HEK293 (cell line): ENCODE measurements around the gene UQCRQ.

Source experiments
- GLIS2 ChIP-seq: fragments of 450-650 bp; formaldehyde crosslinking; IDR thresholded peaks from 2 replicates; pipeline ENCODE4 v1.5.1; 2016; ENCODE audit warnings: missing biosample characterization, missing genetic modification characterization
- SP7 ChIP-seq: fragments of 450-650 bp; formaldehyde crosslinking; IDR thresholded peaks from 2 replicates; pipeline ENCODE4 v1.5.1; 2016; ENCODE audit warnings: missing biosample characterization, missing genetic modification characterization
- ZBTB17 ChIP-seq: fragments of 450-650 bp; formaldehyde crosslinking; IDR thresholded peaks from 2 replicates; pipeline ENCODE4 v1.5.1; 2016; ENCODE audit warnings: missing biosample characterization, missing genetic modification characterization
- ZFHX2 ChIP-seq: fragments of 450-650 bp; formaldehyde crosslinking; conservative IDR thresholded peaks from 2 replicates; pipeline ENCODE4 v1.5.1; 2016; ENCODE audit warnings: missing biosample characterization, missing genetic modification characterization
- ZFP69B ChIP-seq: fragments of 450-650 bp; formaldehyde crosslinking; IDR thresholded peaks from 2 replicates; pipeline ENCODE4 v1.5.1; 2016; ENCODE audit warnings: missing biosample characterization, missing genetic modification characterization
- ZIC2 ChIP-seq: fragments of 450-650 bp; formaldehyde crosslinking; IDR thresholded peaks from 2 replicates; pipeline ENCODE4 v1.5.1; 2016; ENCODE audit warnings: missing biosample characterization, missing genetic modification characterization
- ZNF132 ChIP-seq: fragments of 450-650 bp; formaldehyde crosslinking; IDR thresholded peaks from 2 replicates; pipeline ENCODE4 v1.5.1; 2017; ENCODE audit warnings: missing biosample characterization, missing genetic modification characterization, borderline replicate concordance
- ZNF174 ChIP-seq: fragments of 450-650 bp; formaldehyde crosslinking; IDR thresholded peaks from 2 replicates; pipeline ENCODE4 v1.5.0; 2017; ENCODE audit warnings: missing biosample characterization, mild to moderate bottlenecking, missing genetic modification characterization
- ZNF221 ChIP-seq: fragments of 450-650 bp; formaldehyde crosslinking; IDR thresholded peaks from 2 replicates; pipeline ENCODE4 v1.5.1; 2017; ENCODE audit warnings: missing biosample characterization, missing genetic modification characterization, borderline replicate concordance
- ZNF311 ChIP-seq: fragments of 450-650 bp; formaldehyde crosslinking; IDR thresholded peaks from 2 replicates; pipeline ENCODE4 v1.5.1; 2017; ENCODE audit warnings: missing biosample characterization, missing genetic modification characterization, borderline replicate concordance
- ZNF404 ChIP-seq: fragments of 450-650 bp; formaldehyde crosslinking; IDR thresholded peaks from 2 replicates; pipeline ENCODE4 v1.5.1; 2017; ENCODE audit warnings: missing biosample characterization, missing genetic modification characterization
- ZNF423 ChIP-seq: fragments of 450-650 bp; formaldehyde crosslinking; IDR thresholded peaks from 2 replicates; pipeline ENCODE4 v1.5.1; 2016; ENCODE audit warnings: missing biosample characterization, missing genetic modification characterization
- ZNF48 ChIP-seq: fragments of 450-650 bp; formaldehyde crosslinking; IDR thresholded peaks from 2 replicates; pipeline ENCODE4 v1.5.1; 2016; ENCODE audit warnings: missing biosample characterization, missing genetic modification characterization
- ZNF529 ChIP-seq: fragments of 450-650 bp; formaldehyde crosslinking; IDR thresholded peaks from 2 replicates; pipeline ENCODE4 v1.5.1; 2017; ENCODE audit warnings: missing genetic modification characterization, missing biosample characterization; ENCODE audit not compliant: insufficient replicate concordance
- ZNF555 ChIP-seq: fragments of 450-650 bp; formaldehyde crosslinking; conservative IDR thresholded peaks from 2 replicates; pipeline ENCODE4 v1.5.1; 2017; ENCODE audit warnings: missing biosample characterization, mild to moderate bottlenecking, missing genetic modification characterization, inconsistent platforms
- ZNF561 ChIP-seq: fragments of 450-650 bp; IDR thresholded peaks from 2 replicates; pipeline ENCODE4 v1.5.1; 2018; ENCODE audit warnings: missing biosample characterization, missing genetic modification characterization, borderline replicate concordance
- ZNF585B ChIP-seq: fragments of 450-650 bp; formaldehyde crosslinking; IDR thresholded peaks from 2 replicates; pipeline ENCODE4 v1.5.1; 2016; ENCODE audit warnings: missing biosample characterization, missing genetic modification characterization
- ZNF623 ChIP-seq: fragments of 450-650 bp; formaldehyde crosslinking; IDR thresholded peaks from 2 replicates; pipeline ENCODE4 v1.5.1; 2016; ENCODE audit warnings: missing biosample characterization, missing genetic modification characterization
- ZNF629 ChIP-seq: fragments of 450-650 bp; formaldehyde crosslinking; IDR thresholded peaks from 2 replicates; pipeline ENCODE4 v1.5.1; 2017; ENCODE audit warnings: missing biosample characterization, missing genetic modification characterization
- ZSCAN30 ChIP-seq: fragments of 450-650 bp; IDR thresholded peaks from 2 replicates; pipeline ENCODE4 v1.5.1; 2018; ENCODE audit warnings: missing biosample characterization, mild to moderate bottlenecking, missing genetic modification characterization, moderate library complexity
- TF ChIP-seq, protein P1 (sequence below): fragments of 450-650 bp; formaldehyde crosslinking; IDR thresholded peaks from 2 replicates; pipeline ENCODE4 v1.5.1; 2016; ENCODE audit warnings: missing biosample characterization, missing genetic modification characterization
- TF ChIP-seq, protein P2 (sequence below): fragments of 450-650 bp; formaldehyde crosslinking; IDR thresholded peaks from 2 replicates; pipeline ENCODE4 v1.5.1; 2016; ENCODE audit warnings: missing biosample characterization, missing genetic modification characterization
- TF ChIP-seq, protein P3 (sequence below): fragments of 450-650 bp; formaldehyde crosslinking; IDR thresholded peaks from 2 replicates; pipeline ENCODE4 v1.5.1; 2017; ENCODE audit warnings: missing biosample characterization, missing genetic modification characterization
- TF ChIP-seq, protein P4 (sequence below): fragments of 450-650 bp; formaldehyde crosslinking; IDR thresholded peaks from 2 replicates; pipeline ENCODE4 v1.5.1; 2016; ENCODE audit warnings: missing biosample characterization, missing genetic modification characterization
- TF ChIP-seq, protein P5 (sequence below): fragments of 450-650 bp; formaldehyde crosslinking; conservative IDR thresholded peaks from 2 replicates; pipeline ENCODE4 v1.5.1; 2016; ENCODE audit warnings: low read depth, missing biosample characterization, missing genetic modification characterization

The UQCRQ gene

DNA sequence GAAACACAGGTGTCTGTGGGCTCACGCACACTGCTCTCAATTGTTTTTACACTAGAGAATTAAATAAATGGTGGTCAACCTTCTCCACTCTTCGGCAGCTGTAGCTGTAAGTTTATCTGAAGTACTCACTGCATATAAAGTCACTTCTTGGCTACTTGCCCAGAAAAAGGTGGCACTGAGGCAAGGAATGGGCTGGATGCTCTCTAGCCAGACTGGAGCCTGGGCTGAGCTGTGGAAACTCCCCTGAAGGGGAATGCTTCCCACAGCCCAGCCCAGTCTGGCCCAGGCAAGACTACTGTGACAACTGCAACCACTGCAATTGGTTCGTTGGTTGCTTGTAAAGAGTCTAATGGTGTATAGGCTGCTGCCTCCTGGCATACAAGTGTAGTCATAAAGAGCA is 11.5 kb downstream of the UQCRQ start (continued):
- TF ChIP-seq ZNF555 (tag by site-specific recombination) (no peak), ZBTB17 (tag by site-specific recombination) (0 out of 2 replicates have a peak, but pooled peaks have one; percentile 21), ZFP69B (tag by site-specific recombination) (no peak), ZNF423 (tag by site-specific recombination) (no peak), ZNF221 (tag by site-specific recombination) (no peak), ZNF132 (tag by site-specific recombination) (no peak), ZNF311 (tag by site-specific recombination) (no peak), ZNF623 (tag by site-specific recombination) (no peak), ZNF585B (tag by site-specific recombination) (no peak), ZNF561 (tag by site-specific recombination) (peak; percentile 87; the same call in 1 of the 2 replicates), ZNF529 (no peak), ZNF48 (tag by site-specific recombination) (no peak), ZFHX2 (tag by site-specific recombination) (no peak), ZIC2 (tag by site-specific recombination) (no peak), ZNF174 (tag by site-specific recombination) (no peak), GLIS2 (tag by site-specific recombination) (no peak), ZNF629 (tag by site-specific recombination) (no peak), ZNF404 (no peak), SP7 (tag by site-specific recombination) (no peak), ZSCAN30 (peak; percentile 56; the same call in 1 of the 2 replicates)
- TF ChIP-seq, protein P1, sequence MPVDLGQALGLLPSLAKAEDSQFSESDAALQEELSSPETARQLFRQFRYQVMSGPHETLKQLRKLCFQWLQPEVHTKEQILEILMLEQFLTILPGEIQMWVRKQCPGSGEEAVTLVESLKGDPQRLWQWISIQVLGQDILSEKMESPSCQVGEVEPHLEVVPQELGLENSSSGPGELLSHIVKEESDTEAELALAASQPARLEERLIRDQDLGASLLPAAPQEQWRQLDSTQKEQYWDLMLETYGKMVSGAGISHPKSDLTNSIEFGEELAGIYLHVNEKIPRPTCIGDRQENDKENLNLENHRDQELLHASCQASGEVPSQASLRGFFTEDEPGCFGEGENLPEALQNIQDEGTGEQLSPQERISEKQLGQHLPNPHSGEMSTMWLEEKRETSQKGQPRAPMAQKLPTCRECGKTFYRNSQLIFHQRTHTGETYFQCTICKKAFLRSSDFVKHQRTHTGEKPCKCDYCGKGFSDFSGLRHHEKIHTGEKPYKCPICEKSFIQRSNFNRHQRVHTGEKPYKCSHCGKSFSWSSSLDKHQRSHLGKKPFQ (tag by site-specific recombination) = no peak
- TF ChIP-seq, protein P2, sequence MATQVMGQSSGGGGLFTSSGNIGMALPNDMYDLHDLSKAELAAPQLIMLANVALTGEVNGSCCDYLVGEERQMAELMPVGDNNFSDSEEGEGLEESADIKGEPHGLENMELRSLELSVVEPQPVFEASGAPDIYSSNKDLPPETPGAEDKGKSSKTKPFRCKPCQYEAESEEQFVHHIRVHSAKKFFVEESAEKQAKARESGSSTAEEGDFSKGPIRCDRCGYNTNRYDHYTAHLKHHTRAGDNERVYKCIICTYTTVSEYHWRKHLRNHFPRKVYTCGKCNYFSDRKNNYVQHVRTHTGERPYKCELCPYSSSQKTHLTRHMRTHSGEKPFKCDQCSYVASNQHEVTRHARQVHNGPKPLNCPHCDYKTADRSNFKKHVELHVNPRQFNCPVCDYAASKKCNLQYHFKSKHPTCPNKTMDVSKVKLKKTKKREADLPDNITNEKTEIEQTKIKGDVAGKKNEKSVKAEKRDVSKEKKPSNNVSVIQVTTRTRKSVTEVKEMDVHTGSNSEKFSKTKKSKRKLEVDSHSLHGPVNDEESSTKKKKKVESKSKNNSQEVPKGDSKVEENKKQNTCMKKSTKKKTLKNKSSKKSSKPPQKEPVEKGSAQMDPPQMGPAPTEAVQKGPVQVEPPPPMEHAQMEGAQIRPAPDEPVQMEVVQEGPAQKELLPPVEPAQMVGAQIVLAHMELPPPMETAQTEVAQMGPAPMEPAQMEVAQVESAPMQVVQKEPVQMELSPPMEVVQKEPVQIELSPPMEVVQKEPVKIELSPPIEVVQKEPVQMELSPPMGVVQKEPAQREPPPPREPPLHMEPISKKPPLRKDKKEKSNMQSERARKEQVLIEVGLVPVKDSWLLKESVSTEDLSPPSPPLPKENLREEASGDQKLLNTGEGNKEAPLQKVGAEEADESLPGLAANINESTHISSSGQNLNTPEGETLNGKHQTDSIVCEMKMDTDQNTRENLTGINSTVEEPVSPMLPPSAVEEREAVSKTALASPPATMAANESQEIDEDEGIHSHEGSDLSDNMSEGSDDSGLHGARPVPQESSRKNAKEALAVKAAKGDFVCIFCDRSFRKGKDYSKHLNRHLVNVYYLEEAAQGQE = no peak
- TF ChIP-seq, protein P3, sequence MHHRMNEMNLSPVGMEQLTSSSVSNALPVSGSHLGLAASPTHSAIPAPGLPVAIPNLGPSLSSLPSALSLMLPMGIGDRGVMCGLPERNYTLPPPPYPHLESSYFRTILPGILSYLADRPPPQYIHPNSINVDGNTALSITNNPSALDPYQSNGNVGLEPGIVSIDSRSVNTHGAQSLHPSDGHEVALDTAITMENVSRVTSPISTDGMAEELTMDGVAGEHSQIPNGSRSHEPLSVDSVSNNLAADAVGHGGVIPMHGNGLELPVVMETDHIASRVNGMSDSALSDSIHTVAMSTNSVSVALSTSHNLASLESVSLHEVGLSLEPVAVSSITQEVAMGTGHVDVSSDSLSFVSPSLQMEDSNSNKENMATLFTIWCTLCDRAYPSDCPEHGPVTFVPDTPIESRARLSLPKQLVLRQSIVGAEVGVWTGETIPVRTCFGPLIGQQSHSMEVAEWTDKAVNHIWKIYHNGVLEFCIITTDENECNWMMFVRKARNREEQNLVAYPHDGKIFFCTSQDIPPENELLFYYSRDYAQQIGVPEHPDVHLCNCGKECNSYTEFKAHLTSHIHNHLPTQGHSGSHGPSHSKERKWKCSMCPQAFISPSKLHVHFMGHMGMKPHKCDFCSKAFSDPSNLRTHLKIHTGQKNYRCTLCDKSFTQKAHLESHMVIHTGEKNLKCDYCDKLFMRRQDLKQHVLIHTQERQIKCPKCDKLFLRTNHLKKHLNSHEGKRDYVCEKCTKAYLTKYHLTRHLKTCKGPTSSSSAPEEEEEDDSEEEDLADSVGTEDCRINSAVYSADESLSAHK (tag by site-specific recombination) = no peak
- TF ChIP-seq, protein P4, sequence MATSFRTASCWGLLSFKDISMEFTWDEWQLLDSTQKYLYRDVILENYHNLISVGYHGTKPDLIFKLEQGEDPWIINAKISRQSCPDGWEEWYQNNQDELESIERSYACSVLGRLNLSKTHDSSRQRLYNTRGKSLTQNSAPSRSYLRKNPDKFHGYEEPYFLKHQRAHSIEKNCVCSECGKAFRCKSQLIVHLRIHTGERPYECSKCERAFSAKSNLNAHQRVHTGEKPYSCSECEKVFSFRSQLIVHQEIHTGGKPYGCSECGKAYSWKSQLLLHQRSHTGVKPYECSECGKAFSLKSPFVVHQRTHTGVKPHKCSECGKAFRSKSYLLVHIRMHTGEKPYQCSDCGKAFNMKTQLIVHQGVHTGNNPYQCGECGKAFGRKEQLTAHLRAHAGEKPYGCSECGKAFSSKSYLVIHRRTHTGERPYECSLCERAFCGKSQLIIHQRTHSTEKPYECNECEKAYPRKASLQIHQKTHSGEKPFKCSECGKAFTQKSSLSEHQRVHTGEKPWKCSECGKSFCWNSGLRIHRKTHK (tag by site-specific recombination) = no peak
- TF ChIP-seq, protein P5, sequence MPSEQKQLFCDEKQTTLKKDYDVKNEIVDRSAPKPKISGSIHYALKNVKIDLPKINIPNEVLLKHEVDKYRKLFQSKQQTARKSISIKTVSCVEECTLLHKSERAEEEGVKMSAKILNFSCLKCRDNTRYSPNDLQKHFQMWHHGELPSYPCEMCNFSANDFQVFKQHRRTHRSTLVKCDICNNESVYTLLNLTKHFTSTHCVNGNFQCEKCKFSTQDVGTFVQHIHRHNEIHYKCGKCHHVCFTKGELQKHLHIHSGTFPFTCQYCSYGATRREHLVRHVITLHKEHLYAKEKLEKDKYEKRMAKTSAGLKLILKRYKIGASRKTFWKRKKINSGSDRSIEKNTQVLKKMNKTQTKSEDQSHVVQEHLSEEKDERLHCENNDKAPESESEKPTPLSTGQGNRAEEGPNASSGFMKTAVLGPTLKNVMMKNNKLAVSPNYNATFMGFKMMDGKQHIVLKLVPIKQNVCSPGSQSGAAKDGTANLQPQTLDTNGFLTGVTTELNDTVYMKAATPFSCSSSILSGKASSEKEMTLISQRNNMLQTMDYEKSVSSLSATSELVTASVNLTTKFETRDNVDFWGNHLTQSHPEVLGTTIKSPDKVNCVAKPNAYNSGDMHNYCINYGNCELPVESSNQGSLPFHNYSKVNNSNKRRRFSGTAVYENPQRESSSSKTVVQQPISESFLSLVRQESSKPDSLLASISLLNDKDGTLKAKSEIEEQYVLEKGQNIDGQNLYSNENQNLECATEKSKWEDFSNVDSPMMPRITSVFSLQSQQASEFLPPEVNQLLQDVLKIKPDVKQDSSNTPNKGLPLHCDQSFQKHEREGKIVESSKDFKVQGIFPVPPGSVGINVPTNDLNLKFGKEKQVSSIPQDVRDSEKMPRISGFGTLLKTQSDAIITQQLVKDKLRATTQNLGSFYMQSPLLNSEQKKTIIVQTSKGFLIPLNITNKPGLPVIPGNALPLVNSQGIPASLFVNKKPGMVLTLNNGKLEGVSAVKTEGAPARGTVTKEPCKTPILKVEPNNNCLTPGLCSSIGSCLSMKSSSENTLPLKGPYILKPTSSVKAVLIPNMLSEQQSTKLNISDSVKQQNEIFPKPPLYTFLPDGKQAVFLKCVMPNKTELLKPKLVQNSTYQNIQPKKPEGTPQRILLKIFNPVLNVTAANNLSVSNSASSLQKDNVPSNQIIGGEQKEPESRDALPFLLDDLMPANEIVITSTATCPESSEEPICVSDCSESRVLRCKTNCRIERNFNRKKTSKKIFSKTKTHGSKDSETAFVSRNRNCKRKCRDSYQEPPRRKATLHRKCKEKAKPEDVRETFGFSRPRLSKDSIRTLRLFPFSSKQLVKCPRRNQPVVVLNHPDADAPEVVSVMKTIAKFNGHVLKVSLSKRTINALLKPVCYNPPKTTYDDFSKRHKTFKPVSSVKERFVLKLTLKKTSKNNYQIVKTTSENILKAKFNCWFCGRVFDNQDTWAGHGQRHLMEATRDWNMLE (tag by site-specific recombination) = no peak
